ENCODE data around the gene MPI.
"Not testable (repeated sequence)": the region's sequence is repeated elsewhere in the genome, so short reads cannot be mapped to it uniquely, and the experiment has no call there.

Gene MPI

DNA sequence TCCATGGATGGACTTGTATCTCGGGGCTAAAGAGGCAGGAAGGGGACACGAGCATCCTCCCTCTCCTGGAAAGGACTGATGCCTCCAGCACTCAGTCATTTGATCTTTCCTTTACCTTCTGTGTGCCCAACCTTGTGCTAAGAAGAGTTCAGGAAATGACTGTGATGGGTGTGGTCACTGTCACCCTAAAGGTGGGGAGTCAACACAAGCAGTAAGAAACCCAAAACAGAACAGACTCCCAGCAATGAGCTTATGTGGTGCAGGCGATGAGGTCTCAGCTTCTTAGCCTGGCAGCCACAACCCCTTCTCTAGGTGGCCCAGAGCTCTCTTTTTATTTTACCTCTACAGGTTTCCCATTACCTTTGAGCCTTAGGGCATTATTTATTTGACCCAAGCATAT lies 3.8 kb downstream of the MPI start:
- no CpG with 5 or more reads among the region's 3 CpGs for WGBS, 2 donors (ENCODE audit: extremely low coverage in 2 of 2, insufficient read length in 2 of 2, insufficient replicate concordance in 1 of 2)

DNA sequence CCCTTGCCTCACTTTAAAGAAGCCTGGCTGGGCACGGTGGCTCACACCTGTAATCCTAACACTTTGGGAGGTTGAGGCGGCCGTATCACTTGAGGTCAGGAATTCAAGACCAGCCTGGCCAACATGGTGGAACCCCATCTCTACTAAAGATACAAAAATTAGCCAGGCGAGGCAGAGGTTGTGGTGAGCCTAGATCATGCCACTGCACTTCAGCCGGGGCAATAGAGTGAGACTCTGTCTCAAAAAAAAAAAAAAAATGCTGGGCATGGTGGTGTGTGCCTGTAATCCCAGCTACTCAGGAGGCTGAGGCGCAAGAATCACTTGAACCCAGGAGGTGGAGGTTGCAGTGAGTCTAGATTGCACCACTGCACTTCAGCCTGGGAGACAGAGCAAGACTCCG lies 4.5 kb downstream of the MPI start:
- not testable (repeated sequence) for H4K91ac ChIP-seq (ENCODE audit: low read depth, low read length, poor library complexity); H3K23ac ChIP-seq (ENCODE audit: low read depth, low read length, poor library complexity); DNase-seq (ENCODE audit: low spot score); H3K4ac ChIP-seq (ENCODE audit: low read length); H2BK12ac ChIP-seq (ENCODE audit: low read length); H3K14ac ChIP-seq (ENCODE audit: low read length); H3K27ac ChIP-seq (replicated peaks; ENCODE audit: low read length); H3K9ac ChIP-seq (ENCODE audit: low read depth, low read length, poor library complexity); H3K79me1 ChIP-seq (ENCODE audit: low read depth, low read length); H2BK15ac ChIP-seq (ENCODE audit: low read length); H2BK5ac ChIP-seq (ENCODE audit: low read length); H3K4me1 ChIP-seq (ENCODE audit: control insufficient read depth in 2 of 2, insufficient read depth in 1 of 2, low read depth in 1 of 2, low read length in 2 of 2); H2AK5ac ChIP-seq (ENCODE audit: low read depth, low read length); H3K9me3 ChIP-seq (replicated peaks in 1 of 2; ENCODE audit: control insufficient read depth in 2 of 2, insufficient read depth in 1 of 2, low read depth in 1 of 2, low read length in 2 of 2); H2BK120ac ChIP-seq (ENCODE audit: low read depth, low read length); H3K4me3 ChIP-seq (ENCODE audit: low read length in 2 of 2); H3K4me2 ChIP-seq (ENCODE audit: insufficient read depth, low read length, poor library complexity, severe bottlenecking); H3K27me3 ChIP-seq (ENCODE audit: control insufficient read depth in 3 of 3, insufficient read depth in 3 of 3, low read depth in 1 of 3, low read length in 3 of 3); H2AFZ ChIP-seq (ENCODE audit: low read length); H3K18ac ChIP-seq (ENCODE audit: low read length); H4K8ac ChIP-seq (ENCODE audit: low read depth, low read length)
- H3K36me3 ChIP-seq (replicated peaks in 1 of 2; ENCODE audit: control insufficient read depth in 2 of 2, insufficient read depth in 2 of 2, low read length in 2 of 2): peaks cover 41 to 66% of the 10 kb centered on the region in 2 donors
- WGBS, 2 donors (ENCODE audit: extremely low coverage in 2 of 2, insufficient read length in 2 of 2, insufficient replicate concordance in 1 of 2): no CpG with 5 or more reads among the region's 7 CpGs

More for the DNA sequence above, 3.8 kb downstream of the MPI start:
- H3K9me3 ChIP-seq (replicated peaks in 1 of 2; ENCODE audit: control insufficient read depth in 2 of 2, insufficient read depth in 1 of 2, low read depth in 1 of 2, low read length in 2 of 2): no peaks in the 10 kb centered on the region
- no peak overlapping the region for H3K14ac ChIP-seq (ENCODE audit: low read length)
- no peak overlapping the region for H3K4ac ChIP-seq (ENCODE audit: low read length)
- no peak overlapping the region for H3K23ac ChIP-seq (ENCODE audit: low read depth, low read length, poor library complexity)
- no peak for DNase-seq (ENCODE audit: low spot score)
- H2BK120ac ChIP-seq (ENCODE audit: low read depth, low read length): no peak overlapping the region
- no peak overlapping the region for H2AK5ac ChIP-seq (ENCODE audit: low read depth, low read length)
- H4K8ac ChIP-seq (ENCODE audit: low read depth, low read length): no peak overlapping the region
- H3K4me3 ChIP-seq (ENCODE audit: low read length in 2 of 2): no peak overlapping the region
- H4K91ac ChIP-seq (ENCODE audit: low read depth, low read length, poor library complexity): no peak overlapping the region
- no peak overlapping the region for H3K9ac ChIP-seq (ENCODE audit: low read depth, low read length, poor library complexity)
- H3K79me1 ChIP-seq (ENCODE audit: low read depth, low read length): no peaks in the 10 kb centered on the region
- no peak overlapping the region for H3K4me2 ChIP-seq (ENCODE audit: insufficient read depth, low read length, poor library complexity, severe bottlenecking)
- no peak overlapping the region for H2BK5ac ChIP-seq (ENCODE audit: low read length)
- no peak overlapping the region for H3K18ac ChIP-seq (ENCODE audit: low read length)
- no peak overlapping the region for H3K27ac ChIP-seq (replicated peaks; ENCODE audit: low read length)
- H3K36me3 ChIP-seq (replicated peaks in 1 of 2; ENCODE audit: control insufficient read depth in 2 of 2, insufficient read depth in 2 of 2, low read length in 2 of 2): peaks cover 34 to 59% of the 10 kb centered on the region in 2 donors
- no peaks in the 10 kb centered on the region for H3K27me3 ChIP-seq (ENCODE audit: control insufficient read depth in 3 of 3, insufficient read depth in 3 of 3, low read depth in 1 of 3, low read length in 3 of 3)
- no peak overlapping the region for H2AFZ ChIP-seq (ENCODE audit: low read length)
- peaks cover 6 to 7% of the 10 kb centered on the region in 2 donors for H3K4me1 ChIP-seq (ENCODE audit: control insufficient read depth in 2 of 2, insufficient read depth in 1 of 2, low read depth in 1 of 2, low read length in 2 of 2)
- no peak overlapping the region for H2BK15ac ChIP-seq (ENCODE audit: low read length)
- no peak overlapping the region for H2BK12ac ChIP-seq (ENCODE audit: low read length)

DNA sequence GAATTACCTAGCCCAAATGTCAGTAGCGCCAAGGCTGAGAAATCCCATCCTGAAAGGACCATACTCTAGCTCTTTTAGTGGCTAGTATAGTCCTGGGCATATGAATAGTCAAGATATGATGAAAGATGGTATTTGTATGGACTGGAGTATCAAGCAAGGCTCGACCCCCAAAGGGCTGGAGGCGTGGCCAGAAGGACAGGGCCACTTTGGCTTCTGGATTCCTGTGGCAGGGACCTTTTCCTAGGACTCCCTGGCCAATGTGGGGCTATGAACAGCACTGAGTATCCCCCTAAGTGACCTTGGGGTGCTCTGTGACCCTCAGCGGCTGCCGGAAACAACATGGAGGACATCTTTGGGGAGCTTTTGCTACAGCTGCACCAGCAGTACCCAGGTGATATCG lies 6.0 kb downstream of the MPI start:
- Histone ChIP-seq H3K36me3 (replicated peaks in 1 of 2; ENCODE audit: control insufficient read depth in 2 of 2, insufficient read depth in 2 of 2, low read length in 2 of 2) (peaks cover 51 to 81% of the 10 kb centered on the region in 2 donors), H3K27me3 (ENCODE audit: control insufficient read depth in 3 of 3, insufficient read depth in 3 of 3, low read depth in 1 of 3, low read length in 3 of 3) (no peaks in the 10 kb centered on the region), H3K27ac (replicated peaks; ENCODE audit: low read length) (no peak overlapping the region), H3K4ac (ENCODE audit: low read length) (no peak overlapping the region), H2AK5ac (ENCODE audit: low read depth, low read length) (no peak overlapping the region), H3K9me3 (replicated peaks in 1 of 2; ENCODE audit: control insufficient read depth in 2 of 2, insufficient read depth in 1 of 2, low read depth in 1 of 2, low read length in 2 of 2) (peaks cover 0 to 1% of the 10 kb centered on the region in 2 donors), H4K8ac (ENCODE audit: low read depth, low read length) (no peak overlapping the region), H3K4me1 (ENCODE audit: control insufficient read depth in 2 of 2, insufficient read depth in 1 of 2, low read depth in 1 of 2, low read length in 2 of 2) (no peaks in the 10 kb centered on the region), H2BK5ac (ENCODE audit: low read length) (no peak overlapping the region), H3K14ac (ENCODE audit: low read length) (no peak overlapping the region), H2AFZ (ENCODE audit: low read length) (no peak overlapping the region), H3K18ac (ENCODE audit: low read length) (no peak overlapping the region), H4K91ac (ENCODE audit: low read depth, low read length, poor library complexity) (no peak overlapping the region), H3K23ac (ENCODE audit: low read depth, low read length, poor library complexity) (no peak overlapping the region), H2BK120ac (ENCODE audit: low read depth, low read length) (no peak overlapping the region), H2BK15ac (ENCODE audit: low read length) (no peak overlapping the region), H3K4me3 (ENCODE audit: low read length in 2 of 2) (no peak overlapping the region), H3K9ac (ENCODE audit: low read depth, low read length, poor library complexity) (no peak overlapping the region), H3K4me2 (ENCODE audit: insufficient read depth, low read length, poor library complexity, severe bottlenecking) (no peak overlapping the region), H2BK12ac (ENCODE audit: low read length) (no peak overlapping the region), H3K79me1 (ENCODE audit: low read depth, low read length) (no peaks in the 10 kb centered on the region)
- DNase-seq (ENCODE audit: low spot score): no peak
- WGBS, 2 donors (ENCODE audit: extremely low coverage in 2 of 2, insufficient read length in 2 of 2, insufficient replicate concordance in 1 of 2): no CpG with 5 or more reads among the region's 6 CpGs

DNA sequence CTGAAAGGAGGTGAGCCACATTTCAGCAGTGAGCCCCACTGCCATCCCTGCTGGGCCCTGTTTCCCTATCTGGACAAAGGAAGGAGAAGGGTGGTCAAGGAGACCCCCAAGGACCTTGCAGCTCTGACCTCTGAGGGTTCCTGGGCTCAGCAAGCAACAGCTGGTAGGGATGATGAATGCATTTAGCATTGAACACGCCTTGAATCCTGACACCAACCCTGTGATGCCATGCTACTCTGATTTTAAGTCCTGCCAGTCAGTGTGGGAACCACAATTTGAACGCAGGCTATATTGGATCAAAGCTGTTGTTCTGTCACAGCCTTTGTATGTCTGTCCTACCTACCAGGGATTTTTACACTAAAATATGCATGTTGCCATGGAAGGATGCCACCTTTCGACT lies 6.5 kb downstream of the MPI start:
- peaks cover 52 to 82% of the 10 kb centered on the region in 2 donors for H3K36me3 ChIP-seq (replicated peaks in 1 of 2; ENCODE audit: control insufficient read depth in 2 of 2, insufficient read depth in 2 of 2, low read length in 2 of 2)
- H3K27ac ChIP-seq (replicated peaks; ENCODE audit: low read length): no peak overlapping the region
- H3K4ac ChIP-seq (ENCODE audit: low read length): no peak overlapping the region
- no peak overlapping the region for H3K23ac ChIP-seq (ENCODE audit: low read depth, low read length, poor library complexity)
- H2AFZ ChIP-seq (ENCODE audit: low read length): no peak overlapping the region
- no peak overlapping the region for H2BK15ac ChIP-seq (ENCODE audit: low read length)
- H3K27me3 ChIP-seq (ENCODE audit: control insufficient read depth in 3 of 3, insufficient read depth in 3 of 3, low read depth in 1 of 3, low read length in 3 of 3): no peaks in the 10 kb centered on the region
- H2BK5ac ChIP-seq (ENCODE audit: low read length): no peak overlapping the region
- no peak for DNase-seq (ENCODE audit: low spot score)
- no peak overlapping the region for H2BK12ac ChIP-seq (ENCODE audit: low read length)
- H3K4me1 ChIP-seq (ENCODE audit: control insufficient read depth in 2 of 2, insufficient read depth in 1 of 2, low read depth in 1 of 2, low read length in 2 of 2): peaks cover 0 to under 1% of the 10 kb centered on the region in 2 donors
- no peak overlapping the region for H3K14ac ChIP-seq (ENCODE audit: low read length)
- peaks cover 0 to 1% of the 10 kb centered on the region in 2 donors for H3K9me3 ChIP-seq (replicated peaks in 1 of 2; ENCODE audit: control insufficient read depth in 2 of 2, insufficient read depth in 1 of 2, low read depth in 1 of 2, low read length in 2 of 2)
- H3K4me3 ChIP-seq (ENCODE audit: low read length in 2 of 2): no peak overlapping the region
- no peak overlapping the region for H3K4me2 ChIP-seq (ENCODE audit: insufficient read depth, low read length, poor library complexity, severe bottlenecking)
- no peak overlapping the region for H2BK120ac ChIP-seq (ENCODE audit: low read depth, low read length)
- H4K8ac ChIP-seq (ENCODE audit: low read depth, low read length): no peak overlapping the region
- no peak overlapping the region for H3K9ac ChIP-seq (ENCODE audit: low read depth, low read length, poor library complexity)
- no peaks in the 10 kb centered on the region for H3K79me1 ChIP-seq (ENCODE audit: low read depth, low read length)
- H3K18ac ChIP-seq (ENCODE audit: low read length): no peak overlapping the region
- H4K91ac ChIP-seq (ENCODE audit: low read depth, low read length, poor library complexity): no peak overlapping the region
- H2AK5ac ChIP-seq (ENCODE audit: low read depth, low read length): no peak overlapping the region
- WGBS, 2 donors (ENCODE audit: extremely low coverage in 2 of 2, insufficient read length in 2 of 2, insufficient replicate concordance in 1 of 2): no CpG with 5 or more reads among the region's 3 CpGs

Measured in neuronal stem cell (in vitro differentiated cells).